T-helper 1 cell treated with Interleukin-12 subunit alpha and Interleukin-12 subunit beta and Interleukin-4 antibody, amounts not matched to agents 30 ng/mL and 1 ng/mL, for 36 hours (primary cell): ENCODE measurements around the gene BNC2. TPM values are rescaled to one million over a fixed set of nuclear protein-coding genes. Genes with fewer than 3 reads are reported as not detected.

ENCODE experiments used
- intact Hi-C: fragments of 100-400 bp; cut with micrococcal nuclease; formaldehyde crosslinking; loops from one replicate; pipeline ENCODE4 v1.15.1; 2024
- total RNA-seq: library from RNA; stranded (reverse); gene quantifications from 2 replicates; pipeline ENCODE4 v1.2.3, GENCODE V29; 2022

BNC2 gene
- total RNA-seq, 1 donor from 2014 or later = not detected

DNA sequence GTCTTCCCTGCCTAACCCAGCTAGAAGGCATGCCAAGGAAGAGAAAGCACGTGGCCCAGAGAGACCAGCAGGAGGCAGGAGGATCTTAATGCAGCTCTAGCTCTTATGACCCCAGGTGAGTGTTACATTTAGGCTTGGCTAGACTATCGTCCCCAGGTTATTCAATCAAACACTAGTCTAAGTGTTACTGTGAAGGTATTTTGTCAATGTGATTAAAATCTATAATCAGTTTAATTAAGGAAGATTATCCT is 483.7 kb downstream of the BNC2 start:
- intact Hi-C loops = no loop called here

DNA sequence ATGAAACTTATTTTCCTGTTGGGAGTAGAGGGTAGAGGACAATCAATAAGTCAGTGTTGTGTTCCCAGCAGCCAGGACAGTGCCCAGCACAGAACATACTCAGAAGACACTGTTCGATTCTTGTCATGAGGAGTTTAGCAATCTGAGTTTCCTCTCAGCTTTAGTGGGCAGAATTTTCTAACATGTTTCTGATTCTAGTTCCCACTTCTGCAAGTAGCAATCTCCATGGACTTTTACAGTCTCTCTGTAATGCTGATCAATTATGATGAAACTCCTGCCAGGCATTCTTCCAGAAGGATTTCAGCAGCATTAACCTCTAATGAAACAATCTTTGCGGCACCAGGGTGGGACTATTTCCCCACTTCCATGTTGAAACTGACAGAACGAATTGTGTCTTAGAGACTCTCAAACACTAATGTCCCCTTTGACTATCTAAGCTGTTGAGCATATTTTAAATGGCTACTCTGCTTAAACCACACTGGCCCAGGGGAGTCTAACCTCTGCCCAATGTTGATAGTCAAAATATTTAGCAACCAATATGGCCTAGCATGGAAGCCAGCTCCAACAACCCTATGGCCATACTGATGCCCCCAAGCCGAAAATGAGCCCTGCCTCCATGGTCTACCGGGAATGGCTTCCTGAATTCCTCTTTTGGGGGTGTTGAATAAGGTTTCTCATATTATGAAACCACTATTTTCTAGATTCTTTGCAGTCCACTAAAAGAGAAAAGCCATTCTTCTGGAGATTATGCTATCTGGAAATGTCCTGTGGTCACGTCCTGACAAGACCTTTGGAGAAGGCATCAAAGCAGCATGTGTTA is 484.3 kb downstream of the BNC2 start:
- intact Hi-C loops = no loop called here

DNA sequence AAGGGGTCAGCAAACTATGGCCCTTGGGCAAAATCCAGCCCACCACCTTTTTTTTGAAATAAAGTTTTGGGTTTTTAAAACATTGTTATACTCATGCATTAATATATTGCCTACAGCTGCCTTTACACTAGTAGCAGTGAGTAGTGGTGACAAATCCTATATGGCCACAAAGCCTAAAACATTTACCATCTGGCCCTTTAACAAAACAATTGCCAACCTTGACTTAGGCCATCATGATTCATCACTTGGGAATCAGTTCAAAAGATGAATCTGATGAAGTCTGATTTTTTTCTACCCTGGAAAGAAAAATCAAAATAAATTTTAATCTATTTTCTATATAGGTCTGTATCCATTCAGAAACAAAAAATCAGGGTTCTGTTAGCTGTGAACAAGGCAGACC is 484.9 kb downstream of the BNC2 start:
- intact Hi-C loops = no loop called here

- intact Hi-C loops = no loop called here
Measured at GRCh38 chr9:16384993-16385392, 485.5 kb downstream of the BNC2 start.

DNA sequence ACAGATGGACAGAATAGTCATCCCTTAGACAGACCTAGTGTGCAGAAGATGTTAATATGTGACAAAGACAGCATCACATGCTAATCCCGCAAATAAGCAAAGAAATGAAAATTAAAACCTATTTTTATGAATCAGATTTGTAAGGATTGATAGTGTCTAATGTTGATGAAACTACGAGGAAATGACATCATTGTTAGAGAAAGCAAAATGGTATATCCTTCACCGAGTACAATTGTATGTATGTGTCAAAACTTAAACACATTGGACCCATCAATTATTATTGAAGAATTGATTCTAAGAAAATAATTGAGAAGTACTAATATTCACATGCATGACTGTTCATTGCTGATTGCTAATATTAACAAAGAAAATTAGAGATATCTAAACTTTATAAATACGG is 493.2 kb downstream of the BNC2 start:
- intact Hi-C loops = no loop called here

- intact Hi-C loops = no loop called here
Measured at GRCh38 chr9:16371306-16371705, 499.2 kb downstream of the BNC2 start.

- intact Hi-C loops = no loop called here
Measured at GRCh38 chr9:16370647-16371046, 499.8 kb downstream of the BNC2 start.

DNA sequence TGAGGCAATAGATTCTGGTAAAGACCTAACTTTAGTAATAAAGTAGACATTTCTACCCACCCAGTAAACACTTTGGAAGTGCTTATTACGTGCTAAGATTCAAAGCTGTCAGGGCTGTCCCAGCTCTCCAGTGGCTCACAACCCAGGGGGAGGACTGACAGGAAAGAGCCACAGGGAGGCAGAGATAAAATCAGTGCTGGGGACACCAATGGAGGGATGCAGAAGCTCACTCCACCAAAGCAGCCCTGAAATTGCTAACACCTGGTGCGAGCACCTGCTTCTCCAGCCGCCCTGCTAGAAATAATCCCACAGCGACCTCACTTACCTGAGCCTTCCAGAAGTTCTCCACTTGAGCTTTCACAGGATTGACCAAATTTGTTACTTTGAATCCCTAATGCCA is 501.0 kb downstream of the BNC2 start:
- intact Hi-C loops = no loop called here

- intact Hi-C loops = no loop called here
Measured at GRCh38 chr9:16368237-16369087, 502.0 kb downstream of the BNC2 start.

GRCh38 chr9:16367605-16368231 is 502.8 kb downstream of the BNC2 start:
- intact Hi-C loops = no loop called here

- intact Hi-C loops = no loop called here
Measured at GRCh38 chr9:16364347-16364746, 506.1 kb downstream of the BNC2 start.

DNA sequence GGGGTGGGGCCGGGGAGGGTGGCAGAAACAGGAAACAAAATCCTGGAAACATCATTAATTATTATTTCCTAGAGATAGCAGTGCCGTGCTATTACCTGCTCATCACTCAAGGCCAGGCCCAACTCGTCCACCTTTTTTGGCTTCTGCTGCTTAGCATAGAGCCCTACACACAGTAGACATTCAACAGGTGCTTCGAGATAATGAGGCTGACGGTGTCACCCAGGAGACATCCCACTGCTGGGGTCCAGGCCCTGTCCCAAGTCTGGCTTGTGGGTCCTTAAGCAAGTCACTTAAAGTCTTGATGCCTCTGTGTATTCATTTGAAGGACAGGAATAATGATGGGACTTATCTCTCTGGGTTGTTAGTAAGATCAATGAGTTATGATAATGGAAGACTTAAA is 506.6 kb downstream of the BNC2 start:
- intact Hi-C loops = no loop called here

DNA sequence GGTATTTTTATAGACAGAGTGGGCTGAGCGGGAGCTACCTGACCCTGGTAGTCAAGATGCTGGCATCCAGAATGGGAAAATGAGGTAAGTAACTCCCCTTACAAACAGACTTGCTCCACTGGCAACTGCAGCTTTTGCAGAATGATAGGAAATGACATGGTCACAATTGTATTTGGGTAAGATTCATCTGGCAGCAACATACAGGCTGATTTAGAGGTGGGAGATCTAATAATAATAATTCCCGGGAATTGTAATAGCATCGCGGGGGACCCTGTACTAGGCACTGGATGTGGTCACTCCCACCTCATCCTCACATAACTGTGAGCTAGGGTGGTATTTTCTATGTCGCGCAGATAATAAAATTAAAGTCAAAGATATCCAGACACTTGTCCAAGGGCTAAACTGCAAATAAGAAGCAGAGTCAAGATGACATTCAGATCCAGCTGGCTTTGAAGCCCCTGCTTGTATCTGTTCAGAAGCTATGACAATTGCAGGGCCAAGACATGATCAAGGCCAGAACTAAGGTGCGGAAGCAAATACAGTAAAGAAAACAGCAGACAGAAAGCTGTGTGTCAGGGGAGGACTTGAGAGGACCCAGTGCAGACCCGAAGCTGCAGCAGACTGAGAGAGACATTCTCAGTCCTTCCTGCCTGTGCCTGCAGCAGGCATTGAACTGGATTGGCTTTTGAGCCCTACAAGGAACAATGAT is 507.2 kb downstream of the BNC2 start:
- intact Hi-C loops = no loop called here

- intact Hi-C loops = no loop called here
Measured at GRCh38 chr9:16361939-16362338, 508.5 kb downstream of the BNC2 start.

DNA sequence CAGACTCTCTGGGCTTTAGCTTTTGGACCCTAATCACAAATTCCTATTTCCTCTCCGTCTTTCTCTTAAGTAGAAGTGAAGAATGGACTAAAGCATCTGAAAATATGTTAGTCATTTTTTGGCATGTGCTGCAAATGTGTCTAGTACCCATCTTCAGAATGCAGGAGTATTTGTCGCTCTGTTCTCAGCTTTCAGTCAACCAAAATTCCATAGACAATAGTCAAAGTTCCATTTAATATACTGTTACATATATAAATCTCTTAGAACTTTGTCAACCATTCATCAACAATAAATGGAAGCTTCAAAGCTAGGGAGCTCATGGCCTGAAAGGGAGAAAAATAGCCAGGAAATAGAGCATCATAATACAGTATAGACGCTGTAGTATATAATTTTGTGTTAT is 509.4 kb downstream of the BNC2 start:
- intact Hi-C loops = no loop called here

DNA sequence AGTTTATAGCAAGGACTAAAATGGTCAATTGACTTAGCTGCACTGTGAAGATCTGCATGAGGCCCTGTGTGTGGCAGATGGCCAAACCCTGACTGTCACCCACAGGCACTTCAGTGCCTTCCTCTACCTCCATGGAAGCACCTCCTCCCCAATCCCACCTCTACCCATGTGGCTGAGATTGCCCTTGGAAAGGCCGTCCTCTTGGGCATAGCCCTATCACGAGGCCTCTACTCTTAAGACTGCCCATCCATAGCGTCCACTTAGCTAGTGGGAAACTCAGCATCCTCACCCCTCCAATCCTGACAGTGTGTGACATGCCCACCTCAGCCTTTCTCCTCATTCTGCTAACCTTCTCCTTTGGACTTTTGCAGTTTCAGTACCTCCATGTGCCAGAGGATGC is 510.2 kb downstream of the BNC2 start:
- intact Hi-C loops = no loop called here
